ENCODE measurements around the gene MAP4K3.

MAP4K3 gene

GRCh38 chr2:39217192-39217550 lies 219.9 kb downstream of the MAP4K3 start:
- no peak for TF ChIP-seq CTCF (IDR thresholded peaks at IDR 0.05; ENCODE audit: extremely low read depth, insufficient read depth, missing control alignments)
- in situ Hi-C loops (cut with MboI; ENCODE audit: low pct_unique_long_range_greater_than_20kb, low sequenced_read_pairs, unreplicated experiment): no loop called here
- no peak for DNase-seq (ENCODE audit: low spot score)

GRCh38 chr2:39216346-39217191 lies 220.5 kb downstream of the MAP4K3 start:
- DNase-seq (ENCODE audit: low spot score): no peak
- TF ChIP-seq CTCF (IDR thresholded peaks at IDR 0.05; ENCODE audit: extremely low read depth, insufficient read depth, missing control alignments): no peak
- in situ Hi-C loops (cut with MboI; ENCODE audit: low pct_unique_long_range_greater_than_20kb, low sequenced_read_pairs, unreplicated experiment): no loop called here

GRCh38 chr2:39215545-39215944 lies 221.5 kb downstream of the MAP4K3 start:
- no peak for DNase-seq (ENCODE audit: low spot score)
- TF ChIP-seq CTCF (IDR thresholded peaks at IDR 0.05; ENCODE audit: extremely low read depth, insufficient read depth, missing control alignments): no peak
- in situ Hi-C loops (cut with MboI; ENCODE audit: low pct_unique_long_range_greater_than_20kb, low sequenced_read_pairs, unreplicated experiment): no loop called here

- in situ Hi-C loops (cut with MboI; ENCODE audit: low pct_unique_long_range_greater_than_20kb, low sequenced_read_pairs, unreplicated experiment): no loop called here
- no peak for DNase-seq (ENCODE audit: low spot score)
- TF ChIP-seq CTCF (IDR thresholded peaks at IDR 0.05; ENCODE audit: extremely low read depth, insufficient read depth, missing control alignments): no peak
Measured at GRCh38 chr2:39213015-39213414, 224.1 kb downstream of the MAP4K3 start.

- TF ChIP-seq CTCF (IDR thresholded peaks at IDR 0.05; ENCODE audit: extremely low read depth, insufficient read depth, missing control alignments): no peak
- no peak for DNase-seq (ENCODE audit: low spot score)
- in situ Hi-C loops (cut with MboI; ENCODE audit: low pct_unique_long_range_greater_than_20kb, low sequenced_read_pairs, unreplicated experiment): no loop called here
Measured at GRCh38 chr2:39210846-39211245, 226.2 kb downstream of the MAP4K3 start.

- in situ Hi-C loops (cut with MboI; ENCODE audit: low pct_unique_long_range_greater_than_20kb, low sequenced_read_pairs, unreplicated experiment): no loop called here
- no peak for DNase-seq (ENCODE audit: low spot score)
- no peak for TF ChIP-seq CTCF (IDR thresholded peaks at IDR 0.05; ENCODE audit: extremely low read depth, insufficient read depth, missing control alignments)
Measured at GRCh38 chr2:39203382-39203781, 233.7 kb downstream of the MAP4K3 start.
